HepG2 (cell line): Measurements from ENCODE around the gene PLXDC2.

ENCODE experiments used
- CREM ChIP-seq, 2 experiments: sonication (generic) in 1 of 2; formaldehyde crosslinking in 1 of 2; IDR thresholded peaks; 2 replicates each; pipeline versions ENCODE4 v1.4.0 to v1.6.1; 2016 to 2020; ENCODE audit warnings: antibody characterized with exemption in 1 of 2, mild to moderate bottlenecking in 1 of 2, missing genetic modification reagents in 1 of 2
- CTCF ChIP-seq: sonication (generic); formaldehyde crosslinking; IDR thresholded peaks from 2 replicates; pipeline ENCODE4 v1.5.0; 2020; ENCODE audit warnings: mild to moderate bottlenecking, missing genetic modification reagents, moderate library complexity
- ETS1 ChIP-seq: sonication (generic); formaldehyde crosslinking; IDR thresholded peaks from 2 replicates; pipeline ENCODE4 v1.4.0; 2020; ENCODE audit warnings: missing genetic modification reagents
- IRF1 ChIP-seq: sonication (generic); formaldehyde crosslinking; IDR thresholded peaks from 2 replicates; pipeline ENCODE4 v1.4.0; 2020; ENCODE audit warnings: low read depth, mild to moderate bottlenecking, missing genetic modification reagents
- NR1H2 ChIP-seq: sonication (generic); formaldehyde crosslinking; IDR thresholded peaks from 2 replicates; pipeline ENCODE4 v1.8.1; 2022; ENCODE audit warnings: low read depth, missing genetic modification reagents, borderline replicate concordance
- REXO4 ChIP-seq: sonication (generic); formaldehyde crosslinking; IDR thresholded peaks from 2 replicates; pipeline ENCODE4 v1.8.0; 2022; ENCODE audit warnings: missing genetic modification reagents, mild to moderate bottlenecking, borderline replicate concordance
- ZNF235 ChIP-seq: sonication (generic); formaldehyde crosslinking; IDR thresholded peaks from 2 replicates; pipeline ENCODE4 v1.8.1; 2023; ENCODE audit warnings: mild to moderate bottlenecking, missing genetic modification reagents, borderline replicate concordance
- ZNF292 ChIP-seq: sonication (generic); formaldehyde crosslinking; IDR thresholded peaks from 2 replicates; pipeline ENCODE4 v1.8.1; 2022; ENCODE audit warnings: mild to moderate bottlenecking, low read depth, missing genetic modification reagents, borderline replicate concordance
- ZNF660 ChIP-seq: sonication (generic); formaldehyde crosslinking; IDR thresholded peaks from 2 replicates; pipeline ENCODE4 v1.5.1; 2020; ENCODE audit warnings: mild to moderate bottlenecking, low read depth, missing genetic modification reagents, borderline replicate concordance
- TF ChIP-seq, protein P1 (sequence below): IDR thresholded peaks from 2 replicates; pipeline ENCODE4 v1.6.1; 2016; ENCODE audit warnings: low read depth, missing genetic modification reagents, missing compliant biosample characterization

- TF ChIP-seq CTCF (CRISPR knock-in tag) = peak; percentile 67
- no peak for TF ChIP-seq IRF1 (CRISPR knock-in tag)
- TF ChIP-seq REXO4 (CRISPR knock-in tag) = no peak
- TF ChIP-seq ETS1 = no peak
- TF ChIP-seq ZNF660 (CRISPR knock-in tag) = no peak
- TF ChIP-seq, protein P1, sequence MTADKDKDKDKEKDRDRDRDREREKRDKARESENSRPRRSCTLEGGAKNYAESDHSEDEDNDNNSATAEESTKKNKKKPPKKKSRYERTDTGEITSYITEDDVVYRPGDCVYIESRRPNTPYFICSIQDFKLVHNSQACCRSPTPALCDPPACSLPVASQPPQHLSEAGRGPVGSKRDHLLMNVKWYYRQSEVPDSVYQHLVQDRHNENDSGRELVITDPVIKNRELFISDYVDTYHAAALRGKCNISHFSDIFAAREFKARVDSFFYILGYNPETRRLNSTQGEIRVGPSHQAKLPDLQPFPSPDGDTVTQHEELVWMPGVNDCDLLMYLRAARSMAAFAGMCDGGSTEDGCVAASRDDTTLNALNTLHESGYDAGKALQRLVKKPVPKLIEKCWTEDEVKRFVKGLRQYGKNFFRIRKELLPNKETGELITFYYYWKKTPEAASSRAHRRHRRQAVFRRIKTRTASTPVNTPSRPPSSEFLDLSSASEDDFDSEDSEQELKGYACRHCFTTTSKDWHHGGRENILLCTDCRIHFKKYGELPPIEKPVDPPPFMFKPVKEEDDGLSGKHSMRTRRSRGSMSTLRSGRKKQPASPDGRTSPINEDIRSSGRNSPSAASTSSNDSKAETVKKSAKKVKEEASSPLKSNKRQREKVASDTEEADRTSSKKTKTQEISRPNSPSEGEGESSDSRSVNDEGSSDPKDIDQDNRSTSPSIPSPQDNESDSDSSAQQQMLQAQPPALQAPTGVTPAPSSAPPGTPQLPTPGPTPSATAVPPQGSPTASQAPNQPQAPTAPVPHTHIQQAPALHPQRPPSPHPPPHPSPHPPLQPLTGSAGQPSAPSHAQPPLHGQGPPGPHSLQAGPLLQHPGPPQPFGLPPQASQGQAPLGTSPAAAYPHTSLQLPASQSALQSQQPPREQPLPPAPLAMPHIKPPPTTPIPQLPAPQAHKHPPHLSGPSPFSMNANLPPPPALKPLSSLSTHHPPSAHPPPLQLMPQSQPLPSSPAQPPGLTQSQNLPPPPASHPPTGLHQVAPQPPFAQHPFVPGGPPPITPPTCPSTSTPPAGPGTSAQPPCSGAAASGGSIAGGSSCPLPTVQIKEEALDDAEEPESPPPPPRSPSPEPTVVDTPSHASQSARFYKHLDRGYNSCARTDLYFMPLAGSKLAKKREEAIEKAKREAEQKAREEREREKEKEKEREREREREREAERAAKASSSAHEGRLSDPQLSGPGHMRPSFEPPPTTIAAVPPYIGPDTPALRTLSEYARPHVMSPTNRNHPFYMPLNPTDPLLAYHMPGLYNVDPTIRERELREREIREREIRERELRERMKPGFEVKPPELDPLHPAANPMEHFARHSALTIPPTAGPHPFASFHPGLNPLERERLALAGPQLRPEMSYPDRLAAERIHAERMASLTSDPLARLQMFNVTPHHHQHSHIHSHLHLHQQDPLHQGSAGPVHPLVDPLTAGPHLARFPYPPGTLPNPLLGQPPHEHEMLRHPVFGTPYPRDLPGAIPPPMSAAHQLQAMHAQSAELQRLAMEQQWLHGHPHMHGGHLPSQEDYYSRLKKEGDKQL = no peak
- no peak for TF ChIP-seq ZNF235 (CRISPR knock-in tag)
- TF ChIP-seq CREM (IDR thresholded peaks at IDR 0.05) = no peak
- no peak for TF ChIP-seq CREM (CRISPR knock-in tag; IDR thresholded peaks at IDR 0.05)
- TF ChIP-seq NR1H2 (CRISPR knock-in tag) = no peak
- TF ChIP-seq ZNF292 (CRISPR knock-in tag) = no peak
Observed at GRCh38 chr10:19819419-19820033, 3.3 kb downstream of the PLXDC2 start.
